WTC11 (cell line): ENCODE results near the gene ASCC3.

Experiments used
- FOXP4 ChIP-seq: sonication (generic); formaldehyde crosslinking; IDR thresholded peaks from 2 replicates; pipeline ENCODE4 v1.8.0; 2022; ENCODE audit warnings: mild to moderate bottlenecking, missing genetic modification reagents
- STAT6 ChIP-seq: sonication (generic); formaldehyde crosslinking; conservative IDR thresholded peaks from 2 replicates; pipeline ENCODE4 v1.8.1; 2023; ENCODE audit warnings: mild to moderate bottlenecking, low read depth, missing genetic modification reagents, moderate library complexity
- TF ChIP-seq, protein P1 (sequence below): fragments of 200-600 bp; IDR thresholded peaks from 2 replicates; pipeline ENCODE4 v1.8.0; 2022; ENCODE audit warnings: antibody characterized with exemption
- TF ChIP-seq, protein P2 (sequence below): sonication (generic); formaldehyde crosslinking; IDR thresholded peaks from 2 replicates; pipeline ENCODE4 v1.8.1; 2022; ENCODE audit warnings: mild to moderate bottlenecking, moderate library complexity, missing genetic modification reagents

GRCh38 chr6:100538086-100538485, 343.0 kb downstream of the ASCC3 start:
- TF ChIP-seq FOXP4 (no peak), STAT6 (CRISPR knock-in tag) (no peak)
- TF ChIP-seq, protein P1, sequence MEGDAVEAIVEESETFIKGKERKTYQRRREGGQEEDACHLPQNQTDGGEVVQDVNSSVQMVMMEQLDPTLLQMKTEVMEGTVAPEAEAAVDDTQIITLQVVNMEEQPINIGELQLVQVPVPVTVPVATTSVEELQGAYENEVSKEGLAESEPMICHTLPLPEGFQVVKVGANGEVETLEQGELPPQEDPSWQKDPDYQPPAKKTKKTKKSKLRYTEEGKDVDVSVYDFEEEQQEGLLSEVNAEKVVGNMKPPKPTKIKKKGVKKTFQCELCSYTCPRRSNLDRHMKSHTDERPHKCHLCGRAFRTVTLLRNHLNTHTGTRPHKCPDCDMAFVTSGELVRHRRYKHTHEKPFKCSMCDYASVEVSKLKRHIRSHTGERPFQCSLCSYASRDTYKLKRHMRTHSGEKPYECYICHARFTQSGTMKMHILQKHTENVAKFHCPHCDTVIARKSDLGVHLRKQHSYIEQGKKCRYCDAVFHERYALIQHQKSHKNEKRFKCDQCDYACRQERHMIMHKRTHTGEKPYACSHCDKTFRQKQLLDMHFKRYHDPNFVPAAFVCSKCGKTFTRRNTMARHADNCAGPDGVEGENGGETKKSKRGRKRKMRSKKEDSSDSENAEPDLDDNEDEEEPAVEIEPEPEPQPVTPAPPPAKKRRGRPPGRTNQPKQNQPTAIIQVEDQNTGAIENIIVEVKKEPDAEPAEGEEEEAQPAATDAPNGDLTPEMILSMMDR = no peak
- TF ChIP-seq, protein P2, sequence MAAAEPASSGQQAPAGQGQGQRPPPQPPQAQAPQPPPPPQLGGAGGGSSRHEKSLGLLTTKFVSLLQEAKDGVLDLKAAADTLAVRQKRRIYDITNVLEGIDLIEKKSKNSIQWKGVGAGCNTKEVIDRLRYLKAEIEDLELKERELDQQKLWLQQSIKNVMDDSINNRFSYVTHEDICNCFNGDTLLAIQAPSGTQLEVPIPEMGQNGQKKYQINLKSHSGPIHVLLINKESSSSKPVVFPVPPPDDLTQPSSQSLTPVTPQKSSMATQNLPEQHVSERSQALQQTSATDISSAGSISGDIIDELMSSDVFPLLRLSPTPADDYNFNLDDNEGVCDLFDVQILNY = no peak
